HCT116 (cell line): ENCODE measurements around the gene PYY. TPM values are rescaled to one million over a fixed set of nuclear protein-coding genes. Genes with fewer than 3 reads are reported as not detected.

ENCODE experiments used
- ATAC-seq: fragments of 200-7000 bp; cut with Tn5 transposase; 2 replicates; pipeline ENCODE4 v1.9.1; 2020; ENCODE audit warnings: mild to moderate bottlenecking, moderate library complexity
- BruUV-seq: library from RNA; stranded (reverse); fragments of 400-500 nt; replicated peaks from 2 replicates; lab custom pipeline; 2021; lab: Mats Ljungman, UMichigan
- CTCF ChIA-PET: fragments of 300-600 bp; sonication (Branson Sonifier 250); formaldehyde crosslinking; loops from one replicate; lab custom pipeline; 2021; ENCODE audit warnings: antibody characterized with exemption; lab: Charles Lee
- POLR2A ChIA-PET: fragments of 300-600, 350-600 bp; sonication (Branson Sonifier 250); formaldehyde crosslinking; loops from one replicate; lab custom pipeline; 2021; ENCODE audit warnings: antibody characterized with exemption; lab: Charles Lee
- RAD21 ChIA-PET, 2 experiments: fragments of 300-600 bp; sonication (Branson Sonifier 250); formaldehyde crosslinking; loops; one replicate each; lab custom pipeline; 2023; ENCODE audit warnings: low total read pairs in 2 of 2; ENCODE audit not compliant: uncharacterized antibody in 2 of 2, unreplicated experiment in 2 of 2, low non-redundant PET in 1 of 2; lab: Charles Lee
- DNase-seq: peaks from one replicate; pipeline ENCODE4 v3.0.0-alpha.2; 2010; ENCODE audit warnings: low read depth, low spot score
- H2AFZ ChIP-seq: fragments of 200-600 bp; shearing (Covaris generic), sonication (generic); 2 replicates; pipeline ENCODE4 v1.6.1; 2017; ENCODE audit warnings: low read depth, mixed run types, mixed read lengths, antibody characterized with exemption, low read length; ENCODE audit not compliant: poor library complexity, severe bottlenecking
- H3K27ac ChIP-seq: 2 replicates; pipeline ENCODE4 v1.5.1; 2012; ENCODE audit warnings: low read depth, low read length
- H3K27me3 ChIP-seq: fragments of 200-600 bp; sonication (generic); 2 replicates; pipeline ENCODE4 v1.6.1; 2016; ENCODE audit warnings: mixed run types, low read length, mixed read lengths; ENCODE audit not compliant: insufficient read depth
- H3K36me3 ChIP-seq, 2 experiments: fragments of 200-500 bp in 1 of 2; fragments of 200-600 bp in 1 of 2; sonication (Bioruptor generic) in 1 of 2; sonication (generic) in 1 of 2; 2 replicates each; pipeline versions ENCODE4 v1.5.1 to v1.6.1; 2014 to 2016; ENCODE audit warnings: low read length in 2 of 2, inconsistent platforms in 1 of 2, mixed read lengths in 1 of 2, mixed run types in 1 of 2; ENCODE audit not compliant: insufficient read depth in 2 of 2, control insufficient read depth in 1 of 2
- H3K4me1 ChIP-seq, 2 experiments: fragments of 200-600 bp in 1 of 2; sonication (generic) in 1 of 2; 2 replicates each; pipeline versions ENCODE4 v1.5.1 to v1.6.1; 2012 to 2017; ENCODE audit warnings: low read length in 2 of 2, inconsistent platforms in 1 of 2, mild to moderate bottlenecking in 1 of 2, mixed read lengths in 1 of 2, mixed run types in 1 of 2, moderate library complexity in 1 of 2; ENCODE audit not compliant: insufficient read depth in 2 of 2, control insufficient read depth in 1 of 2
- H3K4me2 ChIP-seq: fragments of 200-600 bp; sonication (generic); 2 replicates; pipeline ENCODE4 v1.6.1; 2017; ENCODE audit warnings: mixed run types, low read length, mixed read lengths
- H3K4me3 ChIP-seq, 2 experiments: fragments of 200-600 bp in 1 of 2; sonication (generic) in 1 of 2; replicated peaks in 1 of 2; 2 replicates each; pipeline ENCODE4 v1.5.1; 2011 to 2016; ENCODE audit warnings: low read length in 2 of 2, control low read depth in 1 of 2, low read depth in 1 of 2, mild to moderate bottlenecking in 1 of 2, mixed read lengths in 1 of 2, mixed run types in 1 of 2
- H3K79me2 ChIP-seq: fragments of 200-600 bp; sonication (generic); 2 replicates; pipeline ENCODE4 v1.6.1; 2017; ENCODE audit warnings: mild to moderate bottlenecking, mixed run types, low read length, moderate library complexity, mixed read lengths; ENCODE audit not compliant: insufficient read depth
- H3K9ac ChIP-seq: fragments of 200-600 bp; sonication (generic); 2 replicates; pipeline ENCODE4 v1.6.1; 2016; ENCODE audit warnings: low read length, mixed read lengths
- H3K9me2 ChIP-seq: fragments of 200-600 bp; sonication (generic), shearing (Covaris generic); 2 replicates; pipeline ENCODE4 v1.6.1; 2017; ENCODE audit warnings: mixed run types, mild to moderate bottlenecking, moderate library complexity; ENCODE audit not compliant: insufficient read depth
- H3K9me3 ChIP-seq, 2 experiments: fragments of 200-500 bp in 1 of 2; fragments of 200-600 bp in 1 of 2; sonication (Bioruptor generic) in 1 of 2; sonication (generic) in 1 of 2; 2 replicates each; pipeline ENCODE4 v1.6.1; 2014 to 2017; ENCODE audit warnings: low read length in 2 of 2, mixed read lengths in 2 of 2, inconsistent platforms in 1 of 2, low read depth in 1 of 2, mild to moderate bottlenecking in 1 of 2, mixed run types in 1 of 2, moderate library complexity in 1 of 2; ENCODE audit not compliant: control insufficient read depth in 1 of 2, insufficient read depth in 1 of 2
- H4K20me1 ChIP-seq: fragments of 200-600 bp; sonication (generic), shearing (Covaris generic); 2 replicates; pipeline ENCODE4 v1.6.1; 2017; ENCODE audit warnings: mixed run types, mild to moderate bottlenecking, moderate library complexity; ENCODE audit not compliant: insufficient read depth
- ATF3 ChIP-seq: IDR thresholded peaks from 2 replicates; pipeline ENCODE4 v1.6.1; 2012
- CEBPB ChIP-seq: IDR thresholded peaks from 2 replicates; pipeline ENCODE4 v1.6.1; 2012; ENCODE audit warnings: low read depth
- CTCF ChIP-seq, 3 experiments: fragments of 200-600 bp in 1 of 3; sonication (generic) in 1 of 3; IDR thresholded peaks in 2 of 3; conservative IDR thresholded peaks in 1 of 3; 2 replicates each; pipeline ENCODE4 v1.5.1; 2012 to 2017; ENCODE audit warnings: low read depth in 2 of 3, low read length in 2 of 3, antibody characterized with exemption in 1 of 3, borderline replicate concordance in 1 of 3, control low read depth in 1 of 3, mild to moderate bottlenecking in 1 of 3, mixed read lengths in 1 of 3, mixed run types in 1 of 3, moderate library complexity in 1 of 3; ENCODE audit not compliant: insufficient read depth in 1 of 3
- POLR2A ChIP-seq: IDR thresholded peaks from 2 replicates; pipeline ENCODE4 v1.7.0; 2011; ENCODE audit warnings: borderline replicate concordance; ENCODE audit not compliant: insufficient read depth, insufficient read length; ENCODE audit errors: extremely low read depth
- SP1 ChIP-seq: IDR thresholded peaks from 2 replicates; pipeline ENCODE4 v1.6.1; 2012; ENCODE audit warnings: low read depth
- intact Hi-C: fragments of 100-400 bp; cut with micrococcal nuclease; formaldehyde crosslinking; loops from 2 replicates; pipeline ENCODE4 v1.10.0; 2022
- total RNA-seq: library from RNA; stranded (reverse); gene quantifications from one replicate; pipeline ENCODE4 v1.2.1, GENCODE V29; 2021; ENCODE audit not compliant: unreplicated experiment

The PYY gene
- total RNA-seq, 1 experiment from 2014 or later = 0.52 TPM

- H3K27me3 ChIP-seq = no peaks in the 10 kb centered on the region
- POLR2A ChIA-PET = no interaction called here
Observed at GRCh38 chr17:43949781-43950180, 4.0 kb downstream of the PYY start.

More at GRCh38 chr17:43949781-43950180, 4.0 kb downstream of the PYY start:
- no peak overlapping the region for H3K4me2 ChIP-seq
- no peak overlapping the region for H2AFZ ChIP-seq
- peaks cover 2 to 12% of the 10 kb centered on the region in 2 experiments; a peak in 3 of 4 replicates for H3K4me1 ChIP-seq
- H4K20me1 ChIP-seq = no peaks in the 10 kb centered on the region
- H3K9me2 ChIP-seq = no peaks in the 10 kb centered on the region
- DNase-seq (no peak), ATAC-seq (peak; percentile 56)
- H3K36me3 ChIP-seq = no peaks in the 10 kb centered on the region
- TF ChIP-seq POLR2A = no peak
- peak in 2 of 3 experiments; percentile 5 to 18; a peak in 1 of 6 replicates for TF ChIP-seq CTCF (IDR thresholded peaks at IDR 0.05 in 2 of 3, conservative IDR thresholded peaks at IDR 0.05 in 1 of 3; ENCODE audit: borderline replicate concordance in 1 of 3, insufficient read depth in 1 of 3, low read depth in 2 of 3, low read length in 2 of 3)
- TF ChIP-seq SP1 = no peak
- no peak for TF ChIP-seq CEBPB
- TF ChIP-seq ATF3 = no peak
- H3K9me3 ChIP-seq = no peaks in the 10 kb centered on the region
- RAD21 ChIA-PET = no interaction called here
- H3K4me3 ChIP-seq = no peak overlapping the region
- H3K27ac ChIP-seq = no peak overlapping the region
- BruUV-seq = no TSS peak
- CTCF ChIA-PET = no interaction called here
- intact Hi-C loops = no loop called here
- H3K79me2 ChIP-seq = no peaks in the 10 kb centered on the region
- no peak overlapping the region for H3K9ac ChIP-seq
